GM19328 (cell line): Measurements from ENCODE around the gene ABHD17B.
A peak's percentile ranks its signal among the peaks of the same experiment; 100 is the strongest.
"Not testable (repeated sequence)": the region's sequence is repeated elsewhere in the genome, so short reads cannot be mapped to it uniquely, and the experiment has no call there.

ENCODE experiments used
- ATAC-seq: cut with Tn5 transposase; IDR thresholded peaks from one replicate; pipeline ENCODE4 v1.9.1; 2021; ENCODE audit warnings: mild to moderate bottlenecking, moderate library complexity; ENCODE audit not compliant: unreplicated experiment

The ABHD17B gene

GRCh38 chr9:71916834-71917534 lies 6.0 kb upstream of the ABHD17B start:
- ATAC-seq: peak; percentile 80

- ATAC-seq: no peak
Measured at GRCh38 chr9:71915495-71915894, 4.5 kb upstream of the ABHD17B start.

- no peak for ATAC-seq
Measured at GRCh38 chr9:71911908-71912335, 929 bp upstream of the ABHD17B start.

- peak; percentile 9 for ATAC-seq
Measured at GRCh38 chr9:71910650-71911060, 338 bp downstream of the ABHD17B start.

GRCh38 chr9:71909887-71910649 lies 925 bp downstream of the ABHD17B start:
- ATAC-seq: peak; percentile 3

GRCh38 chr9:71908825-71909224 lies 2.2 kb downstream of the ABHD17B start:
- no peak for ATAC-seq

GRCh38 chr9:71904076-71904475 lies 6.9 kb downstream of the ABHD17B start:
- no peak for ATAC-seq

- no peak for ATAC-seq
Measured at GRCh38 chr9:71901695-71902597, 9.0 kb downstream of the ABHD17B start.

- ATAC-seq: not testable (repeated sequence)
Measured at GRCh38 chr9:71898756-71899155, 12.2 kb downstream of the ABHD17B start.

- peak; percentile 49 for ATAC-seq
Measured at GRCh38 chr9:71897577-71897976, 13.4 kb downstream of the ABHD17B start.

- no peak for ATAC-seq
Measured at GRCh38 chr9:71896761-71897160, 14.2 kb downstream of the ABHD17B start.

GRCh38 chr9:71895955-71896354 lies 15.0 kb downstream of the ABHD17B start:
- no peak for ATAC-seq

- ATAC-seq: peak; percentile 41
Measured at GRCh38 chr9:71895117-71895516, 15.9 kb downstream of the ABHD17B start.

- ATAC-seq: no peak
Measured at GRCh38 chr9:71891557-71892189, 19.3 kb downstream of the ABHD17B start.

- no peak for ATAC-seq
Measured at GRCh38 chr9:71890042-71890679, 20.8 kb downstream of the ABHD17B start.

- no peak for ATAC-seq
Measured at GRCh38 chr9:71887362-71887761, 23.6 kb downstream of the ABHD17B start.

- ATAC-seq: no peak
Measured at GRCh38 chr9:71886541-71886940, 24.5 kb downstream of the ABHD17B start.

- no peak for ATAC-seq
Measured at GRCh38 chr9:71886015-71886414, 25.0 kb downstream of the ABHD17B start.

- ATAC-seq: no peak
Measured at GRCh38 chr9:71885467-71885866, 25.5 kb downstream of the ABHD17B start.

- ATAC-seq: no peak
Measured at GRCh38 chr9:71884005-71884404, 27.0 kb downstream of the ABHD17B start.
